SK-N-MC (cell line): Measurements from ENCODE around the gene ARHGAP26.

ENCODE experiments used
- DNase-seq: peaks from one replicate; pipeline ENCODE4 v3.0.0-alpha.2; 2011; ENCODE audit warnings: low read depth, low spot score
- H3K27ac ChIP-seq: fragments of 200-600 bp; sonication (generic); 2 replicates; pipeline ENCODE4 v1.5.1; 2016; ENCODE audit warnings: mixed run types
- H3K36me3 ChIP-seq: fragments of 200-600 bp; sonication (generic); 2 replicates; pipeline ENCODE4 v1.6.1; 2017; ENCODE audit warnings: antibody characterized with exemption, low read length, mixed read lengths; ENCODE audit not compliant: insufficient read depth
- H3K4me3 ChIP-seq: fragments of 200-600 bp; sonication (generic); 2 replicates; pipeline ENCODE4 v1.5.1; 2016
- H3K9ac ChIP-seq: fragments of 200-600 bp; sonication (generic); 2 replicates; pipeline ENCODE4 v1.8.0; 2017; ENCODE audit warnings: mixed run types, mixed read lengths; ENCODE audit not compliant: insufficient read length
- H3K9me3 ChIP-seq: fragments of 200-600 bp; sonication (generic); 2 replicates; pipeline ENCODE4 v1.6.1; 2017; ENCODE audit warnings: low read depth, mild to moderate bottlenecking, antibody characterized with exemption, low read length, moderate library complexity, mixed read lengths
- EZH2 ChIP-seq: fragments of 200-600 bp; sonication (generic); IDR thresholded peaks from one replicate; pipeline ENCODE4 v1.6.1; 2017; ENCODE audit warnings: antibody characterized with exemption
- FOXP2 ChIP-seq: optimal IDR thresholded peaks from 2 replicates; pipeline ENCODE3; 2011; ENCODE audit warnings: mild to moderate bottlenecking, moderate library complexity; ENCODE audit not compliant: insufficient read depth; ENCODE audit errors: extremely low read length, control extremely low read depth
- POLR2AphosphoS5 ChIP-seq: IDR thresholded peaks from 2 replicates; pipeline ENCODE4 v1.6.1; 2012; ENCODE audit warnings: mild to moderate bottlenecking, low read depth, low read length, borderline replicate concordance

ARHGAP26 gene

GRCh38 chr5:142871363-142872193 lies 101.4 kb downstream of the ARHGAP26 start:
- Histone ChIP-seq H3K4me3 (no peak overlapping the region), H3K36me3 (no peaks in the 10 kb centered on the region), H3K9ac (no peak overlapping the region), H3K9me3 (no peaks in the 10 kb centered on the region), H3K27ac (no peak overlapping the region)
- no peak for DNase-seq
- TF ChIP-seq EZH2, result no peak
- TF ChIP-seq POLR2AphosphoS5, result no peak
- TF ChIP-seq FOXP2, result no peak

- Histone ChIP-seq H3K4me3 (no peak overlapping the region), H3K9me3 (no peaks in the 10 kb centered on the region), H3K9ac (no peak overlapping the region), H3K27ac (no peak overlapping the region), H3K36me3 (no peaks in the 10 kb centered on the region)
- DNase-seq, result no peak
- no peak for TF ChIP-seq EZH2
- no peak for TF ChIP-seq FOXP2
- TF ChIP-seq POLR2AphosphoS5, result no peak
Measured at GRCh38 chr5:142872217-142872616, 102.0 kb downstream of the ARHGAP26 start.

DNA sequence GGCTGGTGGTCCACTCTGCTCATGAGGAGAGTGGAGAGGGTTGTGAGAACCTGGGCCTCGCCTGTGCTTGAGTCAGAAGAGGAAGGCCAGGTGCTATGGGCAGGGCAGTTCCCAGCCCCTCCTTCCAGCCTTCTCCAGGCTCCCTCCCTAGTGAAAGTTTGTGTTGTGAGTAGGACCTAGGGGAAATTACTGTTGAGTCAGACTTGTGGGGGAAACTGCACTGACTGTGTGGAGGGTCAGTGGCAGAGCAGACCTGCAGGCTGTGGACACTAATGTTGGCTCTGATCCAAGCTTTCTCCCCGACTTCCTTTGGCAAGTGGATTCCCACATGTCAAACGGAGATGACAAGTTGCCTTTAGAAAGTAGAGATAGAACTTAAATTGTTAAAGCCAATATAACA lies 102.6 kb downstream of the ARHGAP26 start:
- H3K36me3 ChIP-seq, result no peaks in the 10 kb centered on the region

GRCh38 chr5:142873831-142874230 lies 103.7 kb downstream of the ARHGAP26 start:
- Histone ChIP-seq H3K36me3 (no peaks in the 10 kb centered on the region), H3K9ac (no peak overlapping the region), H3K4me3 (no peak overlapping the region), H3K27ac (no peak overlapping the region), H3K9me3 (no peaks in the 10 kb centered on the region)
- DNase-seq, result no peak
- no peak for TF ChIP-seq EZH2
- no peak for TF ChIP-seq POLR2AphosphoS5
- TF ChIP-seq FOXP2, result no peak

More for the DNA sequence above, 102.6 kb downstream of the ARHGAP26 start:
- DNase-seq, result no peak
- H3K27ac ChIP-seq, result no peak overlapping the region
- no peak overlapping the region for H3K9ac ChIP-seq
- TF ChIP-seq EZH2 (no peak), FOXP2 (no peak), POLR2AphosphoS5 (no peak)
- H3K4me3 ChIP-seq, result no peak overlapping the region
- H3K9me3 ChIP-seq, result no peaks in the 10 kb centered on the region

DNA sequence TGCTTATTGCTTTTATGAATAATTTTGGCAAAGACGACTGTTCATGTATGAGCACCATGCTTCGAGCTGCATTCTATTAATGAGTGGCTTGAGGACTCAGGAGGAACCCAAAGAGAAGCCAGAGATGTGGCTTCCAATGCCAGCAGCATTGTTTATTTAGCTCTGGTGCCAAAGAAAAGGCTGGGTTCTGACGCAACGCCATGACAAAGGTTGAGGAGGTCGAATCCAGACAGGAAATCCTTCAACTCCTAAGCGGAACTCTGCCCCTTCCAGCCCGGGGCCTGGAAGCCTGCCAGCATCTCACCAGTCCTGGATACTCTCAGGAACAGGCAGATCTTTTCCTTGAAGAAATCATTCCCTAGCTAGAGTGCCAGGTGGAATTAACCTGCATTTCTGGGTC lies 104.4 kb downstream of the ARHGAP26 start:
- H3K36me3 ChIP-seq, result no peaks in the 10 kb centered on the region
- no peak overlapping the region for H3K9ac ChIP-seq
- no peak overlapping the region for H3K27ac ChIP-seq
- TF ChIP-seq POLR2AphosphoS5 (no peak), FOXP2 (no peak), EZH2 (no peak)
- DNase-seq, result no peak
- H3K4me3 ChIP-seq, result no peak overlapping the region
- H3K9me3 ChIP-seq, result no peaks in the 10 kb centered on the region

GRCh38 chr5:142875936-142876335 lies 105.8 kb downstream of the ARHGAP26 start:
- Histone ChIP-seq H3K9ac (no peak overlapping the region), H3K4me3 (no peak overlapping the region)
- no peak for TF ChIP-seq FOXP2
- TF ChIP-seq POLR2AphosphoS5, result no peak
- no peak for TF ChIP-seq EZH2

GRCh38 chr5:142876817-142877216 lies 106.6 kb downstream of the ARHGAP26 start:
- Histone ChIP-seq H3K27ac (no peak overlapping the region), H3K36me3 (no peaks in the 10 kb centered on the region), H3K9me3 (no peaks in the 10 kb centered on the region), H3K4me3 (no peak overlapping the region), H3K9ac (no peak overlapping the region)
- no peak for DNase-seq
- no peak for TF ChIP-seq EZH2
- no peak for TF ChIP-seq POLR2AphosphoS5
- no peak for TF ChIP-seq FOXP2

More at GRCh38 chr5:142875936-142876335, 105.8 kb downstream of the ARHGAP26 start:
- H3K9me3 ChIP-seq, result no peaks in the 10 kb centered on the region
- H3K36me3 ChIP-seq, result no peaks in the 10 kb centered on the region
- DNase-seq, result peak; percentile 47
- no peak overlapping the region for H3K27ac ChIP-seq

DNA sequence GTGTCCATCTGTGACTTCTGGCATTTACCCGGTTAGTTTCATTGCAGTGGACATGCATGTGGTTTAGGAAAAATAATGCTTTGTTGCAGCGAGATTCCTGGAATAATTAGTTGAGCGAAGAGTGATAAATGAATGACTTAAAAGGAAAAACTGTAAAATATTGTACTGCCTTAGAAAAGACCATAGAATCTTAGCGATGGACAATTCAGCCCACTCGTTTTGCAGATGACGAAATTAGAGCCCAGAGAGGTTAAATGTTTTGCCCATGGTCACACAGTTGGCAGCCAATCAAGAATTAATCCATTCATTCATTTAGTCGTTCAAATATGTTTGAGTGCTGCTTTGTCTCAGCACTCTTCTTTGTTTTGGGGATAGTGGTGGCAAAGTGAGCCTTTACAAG lies 107.9 kb downstream of the ARHGAP26 start:
- no peaks in the 10 kb centered on the region for H3K9me3 ChIP-seq
- no peak for DNase-seq
- no peaks in the 10 kb centered on the region for H3K36me3 ChIP-seq
- no peak overlapping the region for H3K9ac ChIP-seq
- no peak overlapping the region for H3K27ac ChIP-seq
- no peak overlapping the region for H3K4me3 ChIP-seq
- no peak for TF ChIP-seq EZH2
- TF ChIP-seq POLR2AphosphoS5, result no peak
- no peak for TF ChIP-seq FOXP2

- no peak for TF ChIP-seq FOXP2
- no peak for TF ChIP-seq POLR2AphosphoS5
- no peak for TF ChIP-seq EZH2
Measured at GRCh38 chr5:142878638-142879037, 108.5 kb downstream of the ARHGAP26 start.

More at GRCh38 chr5:142878638-142879037, 108.5 kb downstream of the ARHGAP26 start:
- H3K4me3 ChIP-seq, result no peak overlapping the region
- H3K27ac ChIP-seq, result no peak overlapping the region
- H3K9me3 ChIP-seq, result no peaks in the 10 kb centered on the region
- H3K36me3 ChIP-seq, result no peaks in the 10 kb centered on the region
- DNase-seq, result no peak
- no peak overlapping the region for H3K9ac ChIP-seq
